CD4-positive, alpha-beta T cell treated with Interleukin-4 for 1 hour (primary cell): Measurements from ENCODE around the gene CARM1.
"Not testable (repeated sequence)": the region's sequence is repeated elsewhere in the genome, so short reads cannot be mapped to it uniquely, and the experiment has no call there.

ENCODE experiments used
- DNase-seq, 2 donors: peaks; one replicate each; pipeline ENCODE4 v3.0.0-alpha.2; 2020 to 2022

The CARM1 gene

DNA sequence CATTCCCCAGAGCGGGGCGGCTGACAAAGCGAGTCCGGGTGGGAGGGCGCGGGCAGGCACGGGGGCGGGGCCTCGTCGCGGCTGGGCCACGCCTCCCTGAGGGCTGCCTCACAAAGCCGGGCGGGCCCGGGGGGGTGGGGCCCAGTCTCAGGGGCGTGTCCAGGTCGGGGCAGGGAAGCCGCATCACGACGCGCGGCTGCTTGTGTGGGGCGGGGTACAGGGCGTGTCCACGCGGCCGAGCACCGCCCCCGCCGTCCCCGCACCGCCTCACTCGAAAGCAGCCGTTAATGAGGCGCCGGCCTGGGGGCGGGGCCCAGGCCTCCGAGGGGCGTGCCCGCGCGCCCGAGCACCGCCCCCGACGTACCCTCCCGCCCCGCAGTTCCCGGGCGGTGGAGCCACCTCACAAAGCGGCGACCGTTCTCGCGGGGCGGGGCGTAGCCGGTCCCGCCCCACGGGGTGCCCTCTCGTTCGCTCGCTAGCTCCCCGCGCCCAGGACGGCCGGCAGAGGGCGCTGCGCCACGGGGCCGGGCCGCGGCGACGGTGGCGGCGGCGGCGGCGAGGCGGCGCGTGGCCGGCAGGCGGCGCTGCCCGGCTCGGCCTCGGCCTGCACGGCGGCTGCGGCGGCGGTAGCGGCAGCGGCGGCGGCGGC lies at the start of gene CARM1:
CARM1 (plus strand) TSS at position 599 of the 649 bp plus-strand sequence. CDS start 150 bp downstream, outside the sequence.
- DNase-seq, result peak; percentile 98 to 99

DNA sequence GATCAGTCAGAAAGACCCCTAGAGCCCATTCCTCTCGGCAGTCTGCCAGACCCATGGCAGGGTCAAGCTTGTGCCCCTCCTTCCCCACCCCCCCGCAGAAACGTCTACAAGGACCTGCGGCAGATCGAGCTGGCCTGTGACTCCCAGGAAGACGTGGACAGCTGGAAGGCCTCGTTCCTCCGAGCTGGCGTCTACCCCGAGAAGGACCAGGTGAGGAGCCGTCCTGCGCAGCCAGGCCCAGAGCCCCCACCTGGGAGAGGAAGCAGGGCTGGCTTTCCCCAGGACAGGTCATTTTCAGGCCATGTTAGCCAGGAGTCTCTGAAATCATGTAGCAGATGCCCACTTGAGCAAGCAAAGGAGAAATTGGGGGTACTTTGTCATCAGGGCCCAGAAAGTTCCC lies 47.7 kb upstream of the CARM1 start:
- DNase-seq, result no peak

DNA sequence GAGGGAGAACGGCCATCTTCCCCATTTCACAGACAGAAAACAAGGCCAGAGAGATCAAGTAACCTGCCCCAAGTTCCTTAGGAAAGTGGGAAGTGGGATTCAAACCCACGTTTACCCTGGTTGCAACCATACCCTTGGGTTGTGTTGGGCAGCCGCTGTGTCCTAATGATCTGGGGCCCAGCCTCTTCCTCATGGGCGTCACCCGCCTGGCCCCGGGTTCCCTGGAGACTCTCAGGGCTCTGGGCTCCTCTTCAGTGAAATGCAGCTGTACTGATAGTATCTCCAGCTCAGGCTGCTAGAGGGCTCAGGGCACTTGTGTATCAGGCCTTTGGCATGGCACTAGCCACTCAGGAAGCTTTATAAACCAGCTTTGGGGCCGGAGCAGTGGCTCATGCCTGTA lies 45.1 kb upstream of the CARM1 start:
- DNase-seq, result no peak

DNA sequence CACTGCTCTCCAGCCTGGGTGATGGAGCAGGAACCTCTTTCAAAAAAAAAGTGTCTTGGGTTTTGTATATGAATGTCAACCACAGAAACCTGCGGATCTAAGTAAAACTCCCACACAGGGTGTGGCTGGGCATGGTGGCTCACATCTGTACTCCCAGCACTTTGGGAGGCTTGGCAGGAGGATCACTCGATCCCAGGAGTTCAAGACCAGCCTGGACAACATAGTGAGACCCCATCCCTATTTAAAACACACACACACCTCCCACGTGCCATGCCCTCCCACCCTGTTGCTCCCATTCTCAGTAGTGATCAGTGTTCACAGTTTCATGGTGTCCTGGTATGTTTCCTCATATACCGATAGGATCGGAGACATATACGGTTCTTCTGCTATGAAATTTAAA lies 44.5 kb upstream of the CARM1 start:
- no peak for DNase-seq

DNA sequence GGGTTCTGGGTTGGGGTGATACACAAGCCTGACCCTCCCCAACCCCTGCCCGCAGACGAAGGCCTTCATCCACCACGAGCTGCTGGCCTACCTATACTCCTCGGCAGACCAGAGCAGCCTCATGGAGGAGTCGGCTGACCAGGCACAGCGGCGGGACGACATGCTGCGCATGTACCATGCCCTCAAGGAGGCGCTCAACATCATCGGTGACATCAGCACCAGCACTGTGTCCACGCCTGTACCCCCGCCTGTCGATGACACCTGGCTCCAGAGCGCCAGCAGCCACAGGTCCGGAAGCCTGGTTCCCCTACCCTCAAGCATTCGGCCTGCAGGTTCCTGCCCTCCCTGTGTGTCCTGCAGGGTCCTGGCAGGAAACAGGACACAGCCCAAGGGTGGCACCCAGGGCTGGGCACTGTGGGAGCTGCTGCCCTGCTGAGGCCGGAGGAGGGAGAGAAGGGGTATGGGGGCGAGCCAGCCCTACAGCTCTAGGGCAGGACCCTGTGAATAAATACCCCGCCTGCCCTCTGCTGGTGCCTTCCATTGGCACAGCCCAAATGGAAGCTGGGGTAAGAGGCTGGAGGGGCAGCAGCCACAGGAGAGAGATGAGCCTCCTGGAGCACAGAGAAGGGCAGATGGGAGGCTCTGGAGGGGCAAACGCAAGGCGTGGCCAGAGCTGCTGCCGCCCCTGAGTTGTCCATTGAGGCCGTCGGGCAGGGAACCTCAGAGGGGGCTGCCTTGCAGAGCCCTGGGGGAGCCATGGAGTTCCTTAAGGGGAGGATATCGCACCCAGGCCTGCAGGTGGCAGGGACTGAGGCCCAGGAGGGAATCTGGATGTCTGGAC lies 42.2 kb upstream of the CARM1 start:
- no peak for DNase-seq

DNA sequence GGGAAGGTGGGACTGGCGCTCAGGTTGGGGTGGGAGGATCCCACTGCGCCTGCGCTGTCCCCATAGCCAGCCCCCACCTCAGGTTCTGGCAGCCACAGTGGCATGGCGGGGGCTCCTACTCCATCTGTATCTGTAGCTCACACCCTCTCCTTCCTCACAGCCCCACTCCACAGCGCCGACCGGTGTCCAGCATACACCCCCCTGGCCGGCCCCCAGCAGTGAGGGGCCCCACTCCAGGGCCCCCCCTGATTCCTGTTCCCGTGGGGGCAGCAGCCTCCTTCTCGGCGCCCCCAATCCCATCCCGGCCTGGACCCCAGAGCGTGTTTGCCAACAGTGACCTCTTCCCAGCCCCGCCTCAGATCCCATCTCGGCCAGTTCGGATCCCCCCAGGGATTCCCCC lies 41.4 kb upstream of the CARM1 start:
- DNase-seq, result no peak

DNA sequence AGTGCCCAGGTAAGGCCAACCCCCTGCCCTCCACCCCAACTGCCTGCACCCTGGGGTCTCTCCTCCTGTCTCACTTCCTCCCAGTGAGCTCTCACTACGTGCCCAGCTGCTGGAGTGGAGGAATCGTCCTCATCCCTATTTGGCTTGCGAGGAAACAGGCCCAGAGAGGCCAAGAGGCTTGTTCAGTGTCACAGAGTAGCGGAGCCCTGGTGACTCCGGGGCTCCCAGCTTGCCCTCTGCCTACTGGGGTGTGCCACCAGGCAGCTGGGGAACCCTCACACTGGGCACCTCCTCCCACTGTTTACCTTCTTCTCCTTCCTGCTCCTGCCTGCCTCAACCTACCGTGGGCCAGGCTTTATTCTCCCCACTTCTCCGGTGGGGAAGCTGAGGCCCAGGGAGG lies 41.0 kb upstream of the CARM1 start:
- no peak for DNase-seq

DNA sequence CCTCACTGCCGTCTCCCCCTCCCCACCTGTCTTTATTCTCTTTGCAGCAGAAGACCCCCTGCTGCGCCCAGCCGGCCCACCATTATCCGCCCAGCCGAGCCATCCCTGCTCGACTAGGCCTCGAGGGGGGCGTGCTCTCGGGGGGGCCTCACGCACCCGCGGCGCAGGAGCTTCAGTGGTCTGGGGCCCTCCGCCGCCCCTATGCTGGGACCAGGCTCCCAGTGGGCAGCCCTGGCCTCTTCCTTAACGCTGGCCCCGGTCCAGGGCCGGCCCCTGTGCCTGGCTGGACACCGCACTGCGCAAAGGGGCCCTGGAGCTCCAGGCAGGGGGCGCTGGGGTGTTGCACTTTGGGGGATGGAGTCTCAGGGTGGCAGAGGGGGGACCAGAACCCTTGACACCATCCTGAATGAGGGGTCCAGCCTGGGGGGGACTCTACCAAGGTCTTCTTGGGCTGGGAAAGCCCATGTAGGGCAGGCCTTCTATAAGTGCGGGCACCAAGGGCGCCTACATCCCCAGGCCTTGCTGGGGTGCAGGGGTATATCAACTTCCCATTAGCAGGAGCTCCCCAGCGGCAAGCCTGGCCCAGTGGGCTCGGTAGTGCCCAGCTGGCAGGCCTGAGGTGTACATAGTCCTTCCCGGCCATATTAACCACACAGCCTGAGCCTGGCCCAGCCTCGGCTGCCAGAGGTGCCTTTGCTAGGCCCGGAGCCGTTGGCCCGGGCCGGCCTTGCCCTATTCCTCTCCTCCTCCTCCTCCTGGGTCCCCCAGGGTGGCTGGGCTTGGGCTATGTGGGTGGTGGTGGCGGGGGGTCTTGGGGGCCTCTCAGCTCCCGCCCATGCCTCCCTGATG lies 40.2 kb upstream of the CARM1 start:
- DNase-seq, result no peak

DNA sequence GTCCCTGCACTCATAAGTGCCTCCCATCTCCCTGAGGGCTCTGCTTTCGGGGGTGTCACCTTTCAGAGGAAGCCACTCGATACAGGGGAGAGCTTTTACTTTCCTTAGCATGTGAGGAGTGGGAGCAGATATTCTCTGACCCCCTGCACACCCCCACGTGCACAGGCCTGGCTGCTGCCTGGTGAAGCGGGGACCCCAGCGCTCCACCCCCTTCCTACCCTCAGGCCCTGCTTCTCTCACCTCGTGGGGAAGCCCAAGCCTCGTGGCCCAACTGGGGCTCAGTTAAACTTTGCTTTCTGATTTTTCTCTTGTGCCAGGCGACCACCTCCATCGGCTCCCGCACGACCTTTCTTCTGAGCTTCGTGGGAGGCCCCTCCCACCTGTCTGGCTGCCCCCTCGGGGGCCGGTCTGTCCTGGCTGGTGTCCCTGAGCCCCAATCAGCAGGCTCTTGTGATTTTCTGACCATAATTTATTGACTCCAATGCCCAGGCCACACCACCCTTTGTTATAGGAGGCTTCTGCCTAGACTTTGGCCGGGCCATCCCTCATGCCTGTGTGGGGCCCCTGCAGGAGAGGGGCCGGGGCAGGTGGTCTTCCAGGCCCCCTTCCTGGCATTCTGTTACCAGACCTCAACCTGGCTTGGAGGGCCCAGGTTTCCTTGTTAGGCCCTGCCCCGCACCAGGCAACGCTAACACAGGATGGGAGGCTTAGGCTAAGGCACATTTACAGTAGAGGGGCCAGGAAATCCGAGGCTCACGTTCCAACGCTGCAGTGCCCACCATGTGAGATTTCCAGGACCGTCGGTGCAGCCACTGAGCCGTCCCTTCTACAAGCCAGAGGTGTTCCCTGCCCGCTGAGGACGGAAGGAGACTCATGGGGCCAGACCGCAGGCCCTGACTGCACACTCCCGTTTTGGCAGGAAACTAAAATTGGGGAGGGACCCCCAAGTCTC lies 39.1 kb upstream of the CARM1 start:
- no peak for DNase-seq

DNA sequence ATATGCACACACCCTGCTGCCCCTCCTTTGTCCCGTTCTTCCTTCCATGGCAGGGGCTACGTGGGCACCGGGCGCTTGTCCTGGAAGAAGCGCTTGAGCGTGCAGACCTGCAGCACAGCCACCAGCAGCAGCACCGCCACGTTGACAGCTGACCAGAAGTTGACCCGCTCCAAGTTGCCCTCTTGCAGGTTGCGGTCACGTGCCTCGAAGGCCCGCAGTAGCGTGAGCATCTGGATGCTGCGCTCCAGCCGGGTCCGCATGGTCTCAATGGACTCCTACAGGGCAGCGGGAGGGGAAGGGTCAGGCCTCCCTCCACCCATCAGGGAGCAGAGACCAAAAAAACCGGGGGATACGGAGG lies 38.4 kb upstream of the CARM1 start:
- DNase-seq, result no peak

DNA sequence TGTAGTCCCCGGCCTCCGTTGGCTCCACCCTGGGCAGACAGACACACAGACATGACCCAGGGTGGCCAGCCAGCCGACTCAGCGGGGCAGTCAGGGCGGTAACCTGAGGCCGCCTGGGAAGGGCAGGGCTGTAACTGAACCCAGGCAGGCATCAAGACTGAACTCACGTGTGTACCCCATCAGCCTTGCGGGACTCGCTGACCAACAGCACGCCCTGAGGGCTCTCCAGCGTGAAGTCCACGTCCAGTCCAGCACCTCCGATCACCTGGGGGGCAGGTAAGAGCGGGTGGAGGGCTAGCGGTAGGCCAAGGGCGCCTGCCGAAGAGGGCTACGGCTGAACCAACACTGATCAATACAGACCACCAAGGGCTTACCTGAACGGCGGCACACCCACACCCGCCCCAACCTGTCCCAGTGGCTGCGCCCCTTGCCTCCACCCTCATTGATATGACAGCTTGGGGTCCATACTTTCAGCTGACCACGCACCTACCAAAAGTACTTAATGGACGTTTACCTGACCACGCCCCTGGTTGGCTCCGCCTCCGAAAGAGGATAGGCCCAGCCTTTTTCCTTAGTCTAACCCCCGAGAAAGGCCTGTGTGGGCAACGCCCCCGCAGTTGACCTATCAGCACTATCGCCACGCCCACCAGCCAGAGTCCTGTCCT lies 36.1 kb upstream of the CARM1 start:
- no peak for DNase-seq

DNA sequence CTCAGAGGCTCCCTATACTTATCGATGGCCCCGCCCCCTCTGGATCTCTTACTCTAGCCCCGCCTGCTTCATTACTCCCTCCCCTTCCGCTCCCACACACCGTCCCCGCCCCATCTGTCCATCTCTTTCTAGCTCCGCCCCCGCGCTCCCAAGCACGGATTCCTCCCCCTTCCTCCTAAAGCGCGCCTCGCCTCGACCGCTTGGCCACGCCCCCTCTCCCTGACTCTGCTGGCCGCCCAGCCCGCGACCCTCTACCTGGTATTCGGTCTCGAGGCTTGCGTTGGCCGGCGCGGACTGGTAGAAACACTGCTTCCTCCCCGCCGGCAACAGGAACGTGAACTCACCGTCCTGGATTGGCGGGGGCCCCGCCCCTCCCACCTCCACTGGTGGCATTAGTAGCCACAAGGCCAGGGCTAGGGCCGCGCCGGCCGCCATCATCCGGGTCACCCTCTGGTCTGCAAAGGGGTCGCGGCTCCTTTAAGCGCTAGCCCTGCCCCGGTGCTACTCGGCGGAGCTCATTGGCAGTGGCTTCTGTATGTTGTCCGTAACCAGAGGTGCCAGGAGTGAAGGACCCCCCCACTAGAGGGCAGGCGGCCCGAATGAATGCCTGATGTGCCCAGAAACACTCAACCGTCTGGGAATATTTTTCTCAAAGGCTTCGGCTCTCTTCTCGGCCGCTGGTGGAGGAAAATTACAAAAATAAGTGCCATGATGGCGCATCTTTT lies 35.4 kb upstream of the CARM1 start, which contains the start of gene TMED1:
TMED1 (minus strand) TSS at position 459 of the 725 bp plus-strand sequence; CDS start at position 438, 21 bp downstream.
- DNase-seq, result peak; percentile 98 to 99

DNA sequence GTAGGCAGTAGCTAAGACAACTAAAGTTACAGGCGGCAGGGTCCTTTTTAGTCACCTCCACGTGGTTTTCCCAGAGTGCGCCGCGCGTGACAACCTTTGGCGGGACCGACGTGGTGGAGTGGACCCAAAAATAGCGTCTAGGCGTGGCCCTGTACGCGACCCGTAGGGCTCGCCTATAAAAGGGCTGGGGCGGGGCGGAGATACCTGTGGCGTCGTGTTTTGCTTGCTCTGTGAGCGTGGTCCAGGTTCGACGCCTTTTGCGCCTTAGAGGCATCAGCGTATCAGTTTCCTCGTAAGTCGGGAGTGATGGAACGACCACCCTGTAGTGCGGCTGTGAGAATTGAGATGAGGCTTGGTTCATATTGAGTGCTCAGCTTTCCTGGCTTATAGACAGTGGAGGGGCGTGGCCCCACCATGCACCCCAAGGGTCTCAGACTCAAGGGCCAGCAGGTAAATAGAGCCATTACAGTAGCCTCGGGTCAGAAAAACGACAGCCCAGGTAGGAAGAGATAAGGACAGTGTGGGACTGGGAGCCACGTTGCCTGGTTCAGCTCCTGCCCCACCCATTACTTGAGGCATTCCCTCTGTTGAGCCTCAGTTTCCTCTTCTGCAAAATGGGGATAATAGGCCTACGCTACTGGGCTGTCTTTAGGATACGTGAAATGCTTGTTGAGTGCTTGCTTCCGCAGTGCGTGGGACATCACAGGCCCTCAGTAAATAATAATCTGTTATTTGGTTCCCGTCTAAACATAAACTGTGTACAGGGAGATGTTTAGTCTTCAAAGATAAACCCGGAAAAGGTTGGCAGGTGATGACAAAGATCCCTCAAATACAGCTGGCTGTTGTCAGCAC lies 34.6 kb upstream of the CARM1 start:
- peak in 1 of 2 donors; percentile 91 for DNase-seq

DNA sequence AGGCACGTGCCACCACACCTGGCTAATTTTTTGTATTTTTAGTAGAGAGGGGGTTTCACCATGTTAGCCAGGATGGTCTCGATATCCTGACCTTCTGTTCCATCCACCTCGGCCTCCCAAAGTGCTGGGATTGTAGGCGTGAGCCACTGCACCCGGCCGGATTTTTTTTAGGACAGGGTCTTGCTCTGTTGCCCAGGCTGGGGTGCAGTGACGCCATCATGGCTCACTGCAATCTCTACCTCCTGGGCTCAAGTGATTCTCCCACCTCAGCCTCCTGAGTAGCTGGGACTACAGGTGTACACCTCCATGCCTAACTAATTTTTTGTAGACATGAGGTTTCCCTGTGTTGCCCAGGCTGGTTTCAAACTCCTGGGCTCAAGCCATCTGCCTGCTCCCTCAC lies 33.7 kb upstream of the CARM1 start:
- not testable (repeated sequence) for DNase-seq

DNA sequence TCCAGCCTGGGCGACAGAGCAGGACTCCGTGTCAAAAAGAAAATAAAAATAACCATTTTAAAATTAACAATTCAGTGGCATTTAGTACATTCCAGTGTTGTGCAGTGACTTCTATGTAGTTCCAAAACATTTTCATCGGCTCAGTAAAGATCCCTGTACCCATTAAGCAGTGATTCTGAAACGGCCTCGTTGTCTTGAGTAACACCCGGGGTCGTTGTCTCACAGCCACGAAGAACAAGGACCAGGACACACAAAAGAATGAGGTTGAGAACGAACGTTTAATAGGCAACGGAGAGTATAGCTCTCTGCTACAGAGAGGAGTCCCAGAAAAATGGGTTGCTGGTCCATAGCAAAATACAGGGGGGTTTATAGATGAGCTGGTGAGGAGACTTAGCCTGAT lies 33.0 kb upstream of the CARM1 start:
- no peak for DNase-seq

DNA sequence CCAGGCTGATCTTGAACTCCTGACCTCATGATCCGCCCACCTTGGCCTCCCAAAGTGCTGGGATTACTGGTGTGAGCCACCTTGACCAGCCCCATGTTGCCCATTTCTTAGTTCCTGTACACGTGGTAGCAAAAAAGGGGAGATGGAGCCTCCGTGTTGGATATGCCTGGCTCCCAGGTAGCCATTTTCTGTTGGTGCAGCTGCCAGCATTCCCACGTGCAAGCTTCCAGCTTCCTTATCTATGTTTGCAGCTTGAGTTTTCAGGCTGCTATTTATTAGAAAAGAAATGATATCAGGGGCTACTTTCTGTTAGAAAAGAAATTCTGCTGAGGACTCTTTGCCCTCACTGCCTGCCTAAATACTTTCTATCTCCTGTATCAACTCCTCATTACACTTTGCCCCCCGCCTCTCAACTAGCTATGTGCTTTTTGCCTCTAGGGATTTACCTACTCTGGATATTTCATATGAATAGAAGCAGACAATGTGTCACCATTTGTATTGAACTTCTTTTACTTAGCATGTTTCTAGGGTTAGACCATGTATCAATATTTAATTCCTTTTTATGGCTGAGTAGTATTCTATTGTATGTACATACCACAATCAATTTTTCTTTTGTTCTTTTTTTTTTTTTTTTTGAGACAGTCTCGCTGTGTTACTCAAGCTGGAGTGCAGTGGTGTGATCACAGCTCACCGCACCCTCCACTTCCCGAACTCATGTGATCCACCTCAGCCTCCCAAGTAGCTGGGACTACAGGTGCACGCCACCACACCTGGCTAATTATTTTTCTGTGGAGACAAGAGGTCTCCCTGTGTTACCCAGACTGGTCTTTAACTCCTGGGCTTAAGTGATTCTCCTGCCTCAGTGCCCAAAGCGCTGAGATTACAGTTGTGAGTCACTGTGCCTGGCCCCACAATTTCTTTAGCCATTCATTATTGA lies 32.0 kb upstream of the CARM1 start:
- DNase-seq, result no peak

DNA sequence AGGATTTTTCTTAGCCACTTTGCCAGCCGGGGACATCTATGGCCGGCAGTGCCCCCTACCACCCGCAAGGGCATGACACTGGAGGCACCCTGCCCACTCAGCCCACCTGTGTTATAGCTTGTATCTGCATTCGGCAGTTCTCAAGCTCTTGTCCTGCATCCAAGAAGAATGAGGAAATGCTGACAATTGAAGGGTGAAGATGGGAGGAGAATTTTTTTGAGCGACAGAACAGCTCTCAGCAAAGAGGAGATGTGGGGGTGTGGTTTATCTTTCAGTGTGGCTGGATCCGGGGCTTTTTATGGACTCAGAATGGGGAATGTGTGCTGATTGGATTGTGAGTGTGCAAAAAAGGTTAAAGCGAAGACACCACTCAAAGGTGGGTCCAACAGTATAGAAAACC lies 28.6 kb upstream of the CARM1 start:
- no peak for DNase-seq

DNA sequence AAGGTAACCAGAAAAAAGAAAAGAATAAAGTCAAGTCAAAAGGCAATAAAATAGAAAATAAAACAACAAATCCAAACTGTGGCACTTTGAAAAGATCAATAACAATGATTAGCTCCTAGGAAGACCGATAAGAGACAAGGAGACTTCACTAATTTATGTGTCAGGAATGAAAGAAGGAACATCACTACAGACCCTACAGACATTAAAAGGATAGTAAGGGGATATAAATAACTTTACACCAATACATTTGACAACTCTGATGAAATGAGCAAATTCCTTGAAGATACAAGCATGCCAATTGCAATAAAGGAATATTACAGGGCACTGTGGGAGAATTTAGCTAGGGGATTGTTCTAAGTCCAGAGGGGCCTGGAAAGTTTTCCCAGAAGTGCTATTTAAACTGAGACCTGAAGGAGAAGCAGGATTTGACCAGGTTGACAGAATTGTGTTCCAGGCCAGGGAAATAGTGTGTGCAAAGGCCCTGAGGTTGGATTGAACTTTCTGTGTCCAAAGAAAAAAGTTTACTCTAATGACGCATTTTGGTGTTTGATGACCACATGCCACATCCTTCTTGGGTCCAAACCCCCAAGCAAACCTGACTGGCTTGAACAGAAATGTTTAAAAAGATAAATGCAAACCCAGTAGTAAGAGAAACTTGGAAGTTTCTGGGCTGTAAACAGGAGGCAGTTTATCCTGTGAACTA lies 24.7 kb upstream of the CARM1 start:
- DNase-seq, result no peak
